A549 (cell line): Measurements from ENCODE around the gene DAZAP1. TPM values are rescaled to one million over a fixed set of nuclear protein-coding genes. Genes with fewer than 3 reads are reported as not detected.
A peak's percentile ranks its signal among the peaks of the same experiment; 100 is the strongest.

Experiments
- ATAC-seq, 2 experiments: fragments of 200-7000 bp in 1 of 2; fragments of >200 bp in 1 of 2; cut with Nextera tagmentation in 1 of 2; cut with Tn5 transposase in 1 of 2; 3 replicates each; pipeline versions ENCODE4 v1.8.0 to v1.9.1; 2018 to 2020; ENCODE audit warnings: mild to moderate bottlenecking in 1 of 2, moderate library complexity in 1 of 2
- CTCF ChIA-PET: fragments of 300-600 bp; sonication (Branson Sonifier 250); formaldehyde crosslinking; extraction: SDS; loops from one replicate; lab custom pipeline; 2021; ENCODE audit warnings: antibody characterized with exemption, inconsistent platforms; lab: Yijun Ruan, JAX
- POLR2A ChIA-PET: fragments of 350-600 bp; formaldehyde crosslinking; extraction: SDS; loops from one replicate; lab custom pipeline; 2021; ENCODE audit warnings: antibody characterized with exemption, inconsistent platforms; lab: Yijun Ruan, JAX
- DNase-seq, 2 experiments: peaks; one replicate each; pipeline versions ENCODE4 v3.0.0 to v3.0.0-alpha.2; 2011 to 2016; ENCODE audit warnings: low read depth in 1 of 2, low spot score in 1 of 2
- FAIRE-seq: peaks from 2 replicates; lab custom pipeline; 2011; peaks lifted over from hg19 to GRCh38; lab: Jason Lieb, UNC
- H3K27ac ChIP-seq, 2 experiments: fragments of >200 bp; sonication (Bioruptor Twin); formaldehyde crosslinking; 3 replicates each; pipeline ENCODE4 v1.5.1; 2016 to 2017
- H3K4me1 ChIP-seq: fragments of >200 bp; sonication (Bioruptor Twin); formaldehyde crosslinking; 3 replicates; pipeline ENCODE4 v1.6.1; 2016
- H3K4me2 ChIP-seq: fragments of >200 bp; sonication (Bioruptor Twin); formaldehyde crosslinking; 3 replicates; pipeline ENCODE4 v1.6.1; 2016
- H3K4me3 ChIP-seq: fragments of >200 bp; sonication (Bioruptor Twin); formaldehyde crosslinking; 3 replicates; pipeline ENCODE4 v1.5.1; 2016
- H3K9me3 ChIP-seq: fragments of >200 bp; sonication (Bioruptor Twin); formaldehyde crosslinking; 3 replicates; pipeline ENCODE4 v1.6.1; 2016
- ATOH8 ChIP-seq: fragments of 250-450 bp; sonication (Bioruptor Pico); IDR thresholded peaks from 2 replicates; pipeline ENCODE4 v1.5.0; 2020; ENCODE audit warnings: low read depth, mild to moderate bottlenecking, moderate library complexity
- BHLHE40 ChIP-seq: IDR thresholded peaks from 2 replicates; pipeline ENCODE4 v1.6.1; 2012; ENCODE audit warnings: low read depth, low read length, inconsistent platforms
- CBX2 ChIP-seq: fragments of 200-600 bp; sonication (generic); IDR thresholded peaks from 2 replicates; pipeline ENCODE4 v1.6.1; 2016; ENCODE audit warnings: low read depth, mild to moderate bottlenecking, borderline replicate concordance
- CHD4 ChIP-seq: fragments of 200-600 bp; sonication (generic); IDR thresholded peaks from 2 replicates; pipeline ENCODE4 v1.6.1; 2016; ENCODE audit warnings: antibody characterized with exemption, mild to moderate bottlenecking, borderline replicate concordance
- EHF ChIP-seq: fragments of 250-450 bp; sonication (Bioruptor Pico); IDR thresholded peaks from 2 replicates; pipeline ENCODE4 v1.5.0; 2020; ENCODE audit warnings: mild to moderate bottlenecking
- ESRRA ChIP-seq: fragments of 150-350 bp; IDR thresholded peaks from 2 replicates; pipeline ENCODE4 v1.6.1; 2014; ENCODE audit warnings: mild to moderate bottlenecking, low read length, borderline replicate concordance
- FOXS1 ChIP-seq: fragments of 250-450 bp; sonication (Bioruptor Pico); IDR thresholded peaks from 2 replicates; pipeline ENCODE4 v1.5.0; 2020; ENCODE audit warnings: mild to moderate bottlenecking, moderate library complexity
- HDAC2 ChIP-seq: fragments of 200-600 bp; sonication (generic); IDR thresholded peaks from 2 replicates; pipeline ENCODE4 v1.6.1; 2016
- HEYL ChIP-seq: fragments of 250-450 bp; sonication (Bioruptor Pico); IDR thresholded peaks from 2 replicates; pipeline ENCODE4 v1.8.0; 2021; ENCODE audit warnings: mild to moderate bottlenecking, moderate library complexity
- HOXA7 ChIP-seq: fragments of 250-450 bp; sonication (Bioruptor Pico); IDR thresholded peaks from 2 replicates; pipeline ENCODE4 v1.5.0; 2020; ENCODE audit warnings: mild to moderate bottlenecking, moderate library complexity
- JUN ChIP-seq, 2 experiments: fragments of >200 bp; sonication (Bioruptor Twin); formaldehyde crosslinking; IDR thresholded peaks; 2 replicates in 1 of 2; 3 replicates in 1 of 2; pipeline ENCODE4 v1.6.1; 2016 to 2017
- JUNB ChIP-seq: fragments of >200 bp; sonication (Bioruptor Twin); formaldehyde crosslinking; IDR thresholded peaks from 2 replicates; pipeline ENCODE4 v1.6.1; 2016
- KDM5A ChIP-seq: fragments of 200-600 bp; sonication (generic); IDR thresholded peaks from 2 replicates; pipeline ENCODE4 v1.6.1; 2016; ENCODE audit warnings: antibody characterized with exemption, mild to moderate bottlenecking
- MAX ChIP-seq: IDR thresholded peaks from 2 replicates; pipeline ENCODE4 v1.6.1; 2012
- PHF8 ChIP-seq: fragments of 200-600 bp; sonication (generic); IDR thresholded peaks from 2 replicates; pipeline ENCODE4 v1.6.1; 2016; ENCODE audit warnings: low read depth, mild to moderate bottlenecking, antibody characterized with exemption, moderate library complexity, borderline replicate concordance
- RARB ChIP-seq: fragments of 250-450 bp; sonication (Bioruptor Pico); IDR thresholded peaks from 2 replicates; pipeline ENCODE4 v1.8.0; 2021; ENCODE audit warnings: mild to moderate bottlenecking, moderate library complexity
- RFX5 ChIP-seq: fragments of 450-650 bp; IDR thresholded peaks from 2 replicates; pipeline ENCODE4 v1.7.1; 2014; ENCODE audit warnings: antibody characterized with exemption, mild to moderate bottlenecking, moderate library complexity
- RNF2 ChIP-seq: fragments of 200-600 bp; sonication (generic); IDR thresholded peaks from 2 replicates; pipeline ENCODE4 v1.6.1; 2016; ENCODE audit warnings: low read depth, mild to moderate bottlenecking, antibody characterized with exemption, moderate library complexity, borderline replicate concordance
- SREBF2 ChIP-seq: fragments of 450-650 bp; IDR thresholded peaks from 2 replicates; pipeline ENCODE4 v1.6.1; 2014; ENCODE audit warnings: mild to moderate bottlenecking, moderate library complexity
- USF2 ChIP-seq: fragments of 450-650 bp; IDR thresholded peaks from 2 replicates; pipeline ENCODE4 v1.6.1; 2014; ENCODE audit warnings: antibody characterized with exemption
- ZC3H11A ChIP-seq: fragments of 450-650 bp; IDR thresholded peaks from 2 replicates; pipeline ENCODE4 v1.6.1; 2014; ENCODE audit warnings: antibody characterized with exemption, mild to moderate bottlenecking
- ZFP36 ChIP-seq: fragments of 450-650 bp; IDR thresholded peaks from 2 replicates; pipeline ENCODE4 v1.6.1; 2014; ENCODE audit warnings: borderline replicate concordance; ENCODE audit not compliant: partially characterized antibody
- WGBS: methylation state at CpG from one replicate; pipeline ENCODE4 v1.1.6; 2017; ENCODE audit errors: missing lambda C conversion rate; 5-methylcytosine and 5-hydroxymethylcytosine counted together
- polyA minus RNA-seq: library from RNA; depleted of rRNA, polyadenylated mRNA; stranded (reverse); fragments of >200 nt; gene quantifications from 2 replicates; pipeline ENCODE4 v1.2.3, GENCODE V29; 2011; rRNA and poly(A)+ RNA removed
- polyA plus RNA-seq, 4 experiments: library from polyadenylated mRNA; depleted of rRNA in 3 of 4; stranded (reverse); fragments of >200 nt; fragmentation: RNase III in 1 of 4; extraction: RNeasy Plus Mini Kit Qiagen cat#74134 plus additional on column Dnase treatment in 1 of 4; gene quantifications; 2 replicates in 3 of 4; 3 replicates in 1 of 4; pipeline ENCODE4 v1.2.3, GENCODE V29; 2011 to 2017

Gene DAZAP1
- 47.8 and 58.9 TPM in 2 replicates for polyA plus RNA-seq (2011; rRNA removed)
- polyA plus RNA-seq (2012; cell fraction: cytosol; rRNA removed) = 71.1 and 85.7 TPM in 2 replicates
- 80.2 and 89.4 TPM in 2 replicates for polyA plus RNA-seq (2012; cell fraction: nucleus; rRNA removed)
- 86.3 to 87.7 TPM (median 86.5 TPM) in 3 replicates for polyA plus RNA-seq (2017; fragmentation: RNase III; extraction: RNeasy Plus Mini Kit Qiagen cat#74134 plus additional on column Dnase treatment)
- polyA minus RNA-seq = 29.1 and 40.5 TPM in 2 replicates

- ChIA-PET POLR2A (no interaction called here), CTCF (no interaction called here)
- Histone ChIP-seq H3K27ac (peak within 1 kb of the TSS; percentile 100), H3K9me3 (no peaks in the 10 kb centered on the region), H3K4me3 (peak within 1 kb of the TSS; percentile 90), H3K4me2 (peak within 1 kb of the TSS; percentile 92), H3K4me1 (peaks cover 20% of the 10 kb centered on the region; the same call in 2 of the 3 replicates)
- ATAC-seq (no peak; a peak in 2 of 6 replicates), FAIRE-seq (no peak), DNase-seq (no peak)
- WGBS = no CpG with 5 or more reads among the region's 121 CpGs
- TF ChIP-seq HEYL (CRISPR knock-in tag) (no peak), KDM5A (no peak), SREBF2 (no peak), BHLHE40 (no peak), EHF (CRISPR knock-in tag) (no peak), JUNB (no peak), MAX (no peak), CHD4 (no peak), PHF8 (no peak), CBX2 (no peak), RFX5 (no peak), ZC3H11A (no peak)
Measured at GRCh38 chr19:1407528-1408299, at the start of gene DAZAP1. TSS of gene DAZAP1 (plus strand) at chr19:1407586. CDS start at chr19:1407774, 188 bp downstream.

- TF ChIP-seq ATOH8 = no peak
- TF ChIP-seq BHLHE40 = no peak
- no peak for TF ChIP-seq CHD4
- no peak for TF ChIP-seq HOXA7 (CRISPR knock-in tag)
- no peak for TF ChIP-seq ZFP36
- no peak for ATAC-seq
- no peak for FAIRE-seq
- ChIA-PET CTCF (interaction anchor here (0.6 to 2.4 kb wide), 4 partner anchors 12 to 81 kb away, joined by 3 to 10 read pairs (median 4); partner anchors contain the start of gene NDUFS7), POLR2A (no interaction called here)
- H3K9me3 ChIP-seq = no peaks in the 10 kb centered on the region
- WGBS = 91% methylated on average over 21 of the region's 30 CpGs
- no peak overlapping the region for H3K4me3 ChIP-seq
- H3K27ac ChIP-seq = no peak overlapping the region
- peaks cover 18% of the 10 kb centered on the region; the same call in 2 of the 3 replicates for H3K4me1 ChIP-seq
- DNase-seq = no peak
- H3K4me2 ChIP-seq = no peak overlapping the region
Measured at GRCh38 chr19:1360126-1360817, 47.1 kb upstream of the DAZAP1 start.

GRCh38 chr19:1360818-1361461, 46.4 kb upstream of the DAZAP1 start:
- POLR2A ChIA-PET = no interaction called here
- TF ChIP-seq USF2 (no peak), ESRRA (no peak), FOXS1 (CRISPR knock-in tag) (no peak), CBX2 (no peak), HDAC2 (no peak), JUN (IDR thresholded peaks at IDR 0.05) (no peak), EHF (CRISPR knock-in tag) (no peak), RARB (CRISPR knock-in tag) (no peak), MAX (no peak), RNF2 (no peak), ATOH8 (no peak)
- TF ChIP-seq, all 56 proteins: peak for 0
- ATAC-seq (no peak), DNase-seq (no peak), FAIRE-seq (no peak)
- H3K27ac ChIP-seq = no peak overlapping the region
- H3K4me3 ChIP-seq = no peak overlapping the region
- H3K9me3 ChIP-seq = no peaks in the 10 kb centered on the region
- H3K4me1 ChIP-seq = peaks cover 14% of the 10 kb centered on the region; the same call in 2 of the 3 replicates
- CTCF ChIA-PET = interaction anchor here (1.3 to 2.4 kb wide), 2 partner anchors 11 to 82 kb away, joined by 3 to 10 read pairs; no protein-coding TSS in a partner anchor
- WGBS = 88% methylated on average over 24 of the region's 31 CpGs
- H3K4me2 ChIP-seq = no peak overlapping the region
